Panc1 (cell line): ENCODE results near the gene LIPM. TPM values are rescaled to one million over a fixed set of nuclear protein-coding genes. Genes with fewer than 3 reads are reported as not detected.

ENCODE experiments used
- ATAC-seq: fragments of 200-7000 bp; cut with Tn5 transposase; 2 replicates; pipeline ENCODE4 v1.9.1; 2020; ENCODE audit warnings: mild to moderate bottlenecking, moderate library complexity
- BruUV-seq: library from RNA; stranded (reverse); fragments of 400-500 nt; replicated peaks from 2 replicates; lab custom pipeline; 2021; lab: Mats Ljungman, UMichigan
- CTCF ChIA-PET: fragments of 300-600 bp; sonication (Branson Sonifier 250); formaldehyde crosslinking; loops from one replicate; lab custom pipeline; 2022; ENCODE audit warnings: antibody characterized with exemption; lab: Charles Lee
- POLR2A ChIA-PET: fragments of 300-600 bp; sonication (Branson Sonifier 250); formaldehyde crosslinking; loops from one replicate; lab custom pipeline; 2022; ENCODE audit warnings: antibody characterized with exemption; lab: Charles Lee
- DNase-seq: peaks from one replicate; pipeline ENCODE4 v3.0.0-alpha.2; 2010; ENCODE audit warnings: low read depth, low spot score
- H3K27ac ChIP-seq: 2 replicates; pipeline ENCODE4 v1.5.1; 2011; ENCODE audit warnings: mild to moderate bottlenecking, low read length, inconsistent platforms
- H3K27me3 ChIP-seq: fragments of 200-500 bp; sonication (Bioruptor generic); 2 replicates; pipeline ENCODE4 v1.6.0; 2014; ENCODE audit warnings: low read length, inconsistent platforms; ENCODE audit not compliant: control insufficient read depth, insufficient read depth
- H3K36me3 ChIP-seq: fragments of 200-500 bp; sonication (Bioruptor generic); 2 replicates; pipeline ENCODE4 v1.5.1; 2014; ENCODE audit warnings: inconsistent platforms, mild to moderate bottlenecking, low read length, moderate library complexity; ENCODE audit not compliant: control insufficient read depth, insufficient read depth
- H3K4me1 ChIP-seq: 2 replicates; pipeline ENCODE4 v1.5.1; 2011; ENCODE audit warnings: inconsistent platforms, mild to moderate bottlenecking, low read length, moderate library complexity; ENCODE audit not compliant: control insufficient read depth, insufficient read depth
- H3K4me3 ChIP-seq, 2 experiments: 2 replicates each; pipeline ENCODE4 v1.5.1; 2011 to 2012; ENCODE audit warnings: low read depth in 2 of 2, low read length in 2 of 2, mild to moderate bottlenecking in 2 of 2, inconsistent platforms in 1 of 2, moderate library complexity in 1 of 2
- H3K9me3 ChIP-seq: fragments of 200-500 bp; sonication (Bioruptor generic); 2 replicates; pipeline ENCODE4 v1.5.1; 2014; ENCODE audit warnings: low read depth, mild to moderate bottlenecking, inconsistent platforms, low read length, moderate library complexity; ENCODE audit not compliant: control insufficient read depth, insufficient read depth
- CTCF ChIP-seq: fragments of 450-650 bp; IDR thresholded peaks from 2 replicates; pipeline ENCODE4 v1.5.1; 2017; ENCODE audit warnings: mild to moderate bottlenecking
- POLR2AphosphoS5 ChIP-seq: IDR thresholded peaks from 2 replicates; pipeline ENCODE4 v1.6.1; 2012; ENCODE audit warnings: mild to moderate bottlenecking, low read depth, low read length, moderate library complexity
- REST ChIP-seq, 2 experiments: IDR thresholded peaks; 2 replicates each; pipeline ENCODE4 v1.6.1; 2011 to 2012; ENCODE audit warnings: low read depth in 2 of 2, control low read depth in 1 of 2, low read length in 1 of 2, mild to moderate bottlenecking in 1 of 2, moderate library complexity in 1 of 2; ENCODE audit not compliant: insufficient read depth in 1 of 2
- SIN3A ChIP-seq: IDR thresholded peaks from 2 replicates; pipeline ENCODE4 v1.6.1; 2012; ENCODE audit warnings: low read depth, mild to moderate bottlenecking, low read length, moderate library complexity, borderline replicate concordance; ENCODE audit not compliant: insufficient read depth
- TCF7L2 ChIP-seq: IDR thresholded peaks from 2 replicates; pipeline ENCODE4 v1.6.1; 2011; ENCODE audit warnings: mild to moderate bottlenecking, low read depth, low read length, inconsistent platforms
- in situ Hi-C: cut with HindIII; loops from 2 replicates; pipeline ENCODE4 v1.10.0; 2016; ENCODE audit warnings: low sequenced_read_pairs, low pct_unique_long_range_greater_than_20kb
- intact Hi-C: fragments of 100-400 bp; cut with micrococcal nuclease; formaldehyde crosslinking; loops from one replicate; pipeline ENCODE4 v1.10.0; 2022; ENCODE audit not compliant: unreplicated experiment
- total RNA-seq: library from RNA; stranded (reverse); gene quantifications from one replicate; pipeline ENCODE4 v1.2.1, GENCODE V29; 2021; ENCODE audit not compliant: unreplicated experiment

Gene LIPM
- total RNA-seq, 1 experiment from 2014 or later, result not detected

- in situ Hi-C loops, result no loop called here
- ATAC-seq, result no peak
These were observed 38.4 kb downstream of the LIPM start for GRCh38 chr10:88840881-88841280.

GRCh38 chr10:88841316-88842111, 39.0 kb downstream of the LIPM start:
- H3K27me3 ChIP-seq, result no peaks in the 10 kb centered on the region; the same call in 1 of the 2 replicates
- H3K4me3 ChIP-seq, result no peak overlapping the region
- ATAC-seq (no peak), DNase-seq (no peak)
- H3K4me1 ChIP-seq, result no peaks in the 10 kb centered on the region
- H3K27ac ChIP-seq, result no peak overlapping the region
- ChIA-PET POLR2A (interaction anchor here (0.6 kb wide), 2 partner anchors 151 to 190 kb away, joined by 6 to 7 read pairs; no protein-coding TSS in a partner anchor), CTCF (interaction anchor here (0.6 to 1.0 kb wide), 2 partner anchors 82 to 93 kb away, joined by 4 read pairs; no protein-coding TSS in a partner anchor)
- no TSS peak for BruUV-seq
- in situ Hi-C loops, result no loop called here
- TF ChIP-seq CTCF (no peak), REST (IDR thresholded peaks at IDR 0.05; ENCODE audit: insufficient read depth in 1 of 2, low read depth in 2 of 2, low read length in 1 of 2) (no peak), SIN3A (no peak), POLR2AphosphoS5 (no peak), TCF7L2 (no peak)
- H3K9me3 ChIP-seq, result no peaks in the 10 kb centered on the region
- intact Hi-C loops, result no loop called here
- no peaks in the 10 kb centered on the region for H3K36me3 ChIP-seq

More at GRCh38 chr10:88840881-88841280, 38.4 kb downstream of the LIPM start:
- H3K36me3 ChIP-seq, result no peaks in the 10 kb centered on the region
- H3K9me3 ChIP-seq, result no peaks in the 10 kb centered on the region
- POLR2A ChIA-PET, result interaction anchor here (0.6 kb wide), 2 partner anchors 151 to 189 kb away, joined by 6 to 7 read pairs; no protein-coding TSS in a partner anchor
- CTCF ChIA-PET, result interaction anchor here (0.6 kb wide), 1 partner anchor 83 kb away, joined by 4 read pairs; no protein-coding TSS in a partner anchor
- intact Hi-C loops, result no loop called here
- H3K4me1 ChIP-seq, result 0 out of 2 replicates have a peak, but pooled peaks cover 2% of the 10 kb centered on the region
- TF ChIP-seq POLR2AphosphoS5, result no peak
- H3K4me3 ChIP-seq, result no peak overlapping the region
- no peak for DNase-seq
- BruUV-seq, result no TSS peak
- no peaks in the 10 kb centered on the region; the same call in 1 of the 2 replicates for H3K27me3 ChIP-seq
- no peak overlapping the region for H3K27ac ChIP-seq
